HEK293 (cell line): ENCODE measurements around the gene CRACR2A.

Experiments used
- PBX3 ChIP-seq: sonication (generic); formaldehyde crosslinking; IDR thresholded peaks from 2 replicates; pipeline ENCODE4 v1.8.1; 2022; ENCODE audit warnings: mild to moderate bottlenecking, moderate library complexity, missing genetic modification reagents
- YY1 ChIP-seq: fragments of 450-650 bp; formaldehyde crosslinking; IDR thresholded peaks from 2 replicates; pipeline ENCODE4 v1.5.1; 2018; ENCODE audit warnings: missing biosample characterization, missing genetic modification characterization
- ZNF112 ChIP-seq: fragments of 450-650 bp; formaldehyde crosslinking; IDR thresholded peaks from 2 replicates; pipeline ENCODE4 v1.5.0; 2017; ENCODE audit warnings: missing biosample characterization, missing genetic modification characterization
- ZNF133 ChIP-seq: fragments of 450-650 bp; formaldehyde crosslinking; IDR thresholded peaks from 2 replicates; pipeline ENCODE4 v1.5.1; 2016; ENCODE audit warnings: missing biosample characterization, missing genetic modification characterization
- ZNF140 ChIP-seq: fragments of 450-650 bp; formaldehyde crosslinking; IDR thresholded peaks from 2 replicates; pipeline ENCODE4 v1.5.1; 2016; ENCODE audit warnings: missing biosample characterization, missing genetic modification characterization
- ZNF404 ChIP-seq: fragments of 450-650 bp; formaldehyde crosslinking; IDR thresholded peaks from 2 replicates; pipeline ENCODE4 v1.5.1; 2017; ENCODE audit warnings: missing biosample characterization, missing genetic modification characterization
- ZNF426 ChIP-seq: fragments of 450-650 bp; formaldehyde crosslinking; IDR thresholded peaks from 2 replicates; pipeline ENCODE4 v1.5.1; 2017; ENCODE audit warnings: missing biosample characterization, missing genetic modification characterization, mild to moderate bottlenecking, inconsistent platforms, moderate library complexity
- ZNF704 ChIP-seq: fragments of 450-650 bp; formaldehyde crosslinking; IDR thresholded peaks from 2 replicates; pipeline ENCODE4 v1.5.1; 2016; ENCODE audit warnings: missing biosample characterization, missing genetic modification characterization
- ZNF777 ChIP-seq: fragments of 450-650 bp; formaldehyde crosslinking; IDR thresholded peaks from 2 replicates; pipeline ENCODE4 v1.5.1; 2017; ENCODE audit warnings: missing biosample characterization, missing genetic modification characterization, borderline replicate concordance
- ZNF837 ChIP-seq: fragments of 450-650 bp; formaldehyde crosslinking; IDR thresholded peaks from 2 replicates; pipeline ENCODE4 v1.5.1; 2016; ENCODE audit warnings: missing biosample characterization, missing genetic modification characterization
- TF ChIP-seq, protein P1 (sequence below): fragments of 450-650 bp; formaldehyde crosslinking; IDR thresholded peaks from 2 replicates; pipeline ENCODE4 v1.5.1; 2016; ENCODE audit warnings: missing biosample characterization, missing genetic modification characterization
- TF ChIP-seq, protein P2 (sequence below): fragments of 450-650 bp; formaldehyde crosslinking; optimal IDR thresholded peaks from 2 replicates; pipeline ENCODE3; 2016; ENCODE audit warnings: missing biosample characterization, mild to moderate bottlenecking, missing genetic modification characterization
- TF ChIP-seq, protein P3 (sequence below): fragments of 450-650 bp; formaldehyde crosslinking; conservative IDR thresholded peaks from 2 replicates; pipeline ENCODE4 v1.5.1; 2016; ENCODE audit warnings: low read depth, missing biosample characterization, missing genetic modification characterization

DNA sequence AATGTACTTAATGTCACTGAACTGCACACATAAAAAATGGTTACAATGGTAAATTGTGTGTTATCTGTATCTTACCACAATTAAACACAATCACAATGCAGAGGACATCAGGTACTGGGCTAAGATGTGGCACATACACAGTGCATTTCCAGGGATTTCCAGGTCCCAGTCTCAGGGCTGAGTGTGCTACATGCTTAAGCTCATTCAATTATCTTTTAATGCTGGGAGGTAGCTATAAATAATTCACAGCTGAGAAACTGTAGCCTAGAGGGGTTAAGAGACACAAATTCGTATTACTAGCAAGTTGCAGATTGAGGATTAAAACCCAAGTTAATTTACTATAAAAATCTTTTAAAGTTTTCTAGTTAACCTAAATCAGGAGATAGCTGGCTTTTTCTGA is 67.1 kb downstream of the CRACR2A start:
- TF ChIP-seq ZNF112 (no peak), ZNF704 (tag by site-specific recombination) (no peak), ZNF777 (tag by site-specific recombination) (no peak), ZNF133 (tag by site-specific recombination) (no peak), ZNF404 (tag by site-specific recombination) (no peak), ZNF426 (tag by site-specific recombination) (no peak), PBX3 (CRISPR knock-in tag) (no peak), ZNF140 (no peak), ZNF837 (tag by site-specific recombination) (no peak), YY1 (tag by site-specific recombination) (no peak)
- TF ChIP-seq, protein P1, sequence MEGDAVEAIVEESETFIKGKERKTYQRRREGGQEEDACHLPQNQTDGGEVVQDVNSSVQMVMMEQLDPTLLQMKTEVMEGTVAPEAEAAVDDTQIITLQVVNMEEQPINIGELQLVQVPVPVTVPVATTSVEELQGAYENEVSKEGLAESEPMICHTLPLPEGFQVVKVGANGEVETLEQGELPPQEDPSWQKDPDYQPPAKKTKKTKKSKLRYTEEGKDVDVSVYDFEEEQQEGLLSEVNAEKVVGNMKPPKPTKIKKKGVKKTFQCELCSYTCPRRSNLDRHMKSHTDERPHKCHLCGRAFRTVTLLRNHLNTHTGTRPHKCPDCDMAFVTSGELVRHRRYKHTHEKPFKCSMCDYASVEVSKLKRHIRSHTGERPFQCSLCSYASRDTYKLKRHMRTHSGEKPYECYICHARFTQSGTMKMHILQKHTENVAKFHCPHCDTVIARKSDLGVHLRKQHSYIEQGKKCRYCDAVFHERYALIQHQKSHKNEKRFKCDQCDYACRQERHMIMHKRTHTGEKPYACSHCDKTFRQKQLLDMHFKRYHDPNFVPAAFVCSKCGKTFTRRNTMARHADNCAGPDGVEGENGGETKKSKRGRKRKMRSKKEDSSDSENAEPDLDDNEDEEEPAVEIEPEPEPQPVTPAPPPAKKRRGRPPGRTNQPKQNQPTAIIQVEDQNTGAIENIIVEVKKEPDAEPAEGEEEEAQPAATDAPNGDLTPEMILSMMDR = no peak
- TF ChIP-seq, protein P2, sequence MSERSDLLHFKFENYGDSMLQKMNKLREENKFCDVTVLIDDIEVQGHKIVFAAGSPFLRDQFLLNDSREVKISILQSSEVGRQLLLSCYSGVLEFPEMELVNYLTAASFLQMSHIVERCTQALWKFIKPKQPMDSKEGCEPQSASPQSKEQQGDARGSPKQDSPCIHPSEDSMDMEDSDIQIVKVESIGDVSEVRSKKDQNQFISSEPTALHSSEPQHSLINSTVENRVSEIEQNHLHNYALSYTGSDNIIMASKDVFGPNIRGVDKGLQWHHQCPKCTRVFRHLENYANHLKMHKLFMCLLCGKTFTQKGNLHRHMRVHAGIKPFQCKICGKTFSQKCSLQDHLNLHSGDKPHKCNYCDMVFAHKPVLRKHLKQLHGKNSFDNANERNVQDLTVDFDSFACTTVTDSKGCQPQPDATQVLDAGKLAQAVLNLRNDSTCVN (tag by site-specific recombination) = no peak
- TF ChIP-seq, protein P3, sequence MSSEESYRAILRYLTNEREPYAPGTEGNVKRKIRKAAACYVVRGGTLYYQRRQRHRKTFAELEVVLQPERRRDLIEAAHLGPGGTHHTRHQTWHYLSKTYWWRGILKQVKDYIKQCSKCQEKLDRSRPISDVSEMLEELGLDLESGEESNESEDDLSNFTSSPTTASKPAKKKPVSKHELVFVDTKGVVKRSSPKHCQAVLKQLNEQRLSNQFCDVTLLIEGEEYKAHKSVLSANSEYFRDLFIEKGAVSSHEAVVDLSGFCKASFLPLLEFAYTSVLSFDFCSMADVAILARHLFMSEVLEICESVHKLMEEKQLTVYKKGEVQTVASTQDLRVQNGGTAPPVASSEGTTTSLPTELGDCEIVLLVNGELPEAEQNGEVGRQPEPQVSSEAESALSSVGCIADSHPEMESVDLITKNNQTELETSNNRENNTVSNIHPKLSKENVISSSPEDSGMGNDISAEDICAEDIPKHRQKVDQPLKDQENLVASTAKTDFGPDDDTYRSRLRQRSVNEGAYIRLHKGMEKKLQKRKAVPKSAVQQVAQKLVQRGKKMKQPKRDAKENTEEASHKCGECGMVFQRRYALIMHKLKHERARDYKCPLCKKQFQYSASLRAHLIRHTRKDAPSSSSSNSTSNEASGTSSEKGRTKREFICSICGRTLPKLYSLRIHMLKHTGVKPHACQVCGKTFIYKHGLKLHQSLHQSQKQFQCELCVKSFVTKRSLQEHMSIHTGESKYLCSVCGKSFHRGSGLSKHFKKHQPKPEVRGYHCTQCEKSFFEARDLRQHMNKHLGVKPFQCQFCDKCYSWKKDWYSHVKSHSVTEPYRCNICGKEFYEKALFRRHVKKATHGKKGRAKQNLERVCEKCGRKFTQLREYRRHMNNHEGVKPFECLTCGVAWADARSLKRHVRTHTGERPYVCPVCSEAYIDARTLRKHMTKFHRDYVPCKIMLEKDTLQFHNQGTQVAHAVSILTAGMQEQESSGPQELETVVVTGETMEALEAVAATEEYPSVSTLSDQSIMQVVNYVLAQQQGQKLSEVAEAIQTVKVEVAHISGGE = no peak
